Vagina (tissue), 2 donors: ENCODE measurements around the gene DPP4.

ENCODE experiments used
- POLR2A ChIP-seq, 2 donors: fragments of 450-650 bp; IDR thresholded peaks; one replicate each; pipeline ENCODE4 v1.6.1; 2017; ENCODE audit warnings: antibody characterized with exemption in 2 of 2, mild to moderate bottlenecking in 2 of 2, moderate library complexity in 2 of 2
- POLR2AphosphoS5 ChIP-seq, 2 donors: sonication (generic); formaldehyde crosslinking; IDR thresholded peaks; one replicate each; pipeline ENCODE4 v1.9.0; 2017; ENCODE audit warnings: antibody characterized with exemption in 2 of 2, mild to moderate bottlenecking in 2 of 2, low read depth in 1 of 2; ENCODE audit not compliant: insufficient read depth in 1 of 2
- TF ChIP-seq, protein P1 (sequence below), 3 experiments: fragments of 450-650 bp in 2 of 3; fragments of 200-600 bp in 1 of 3; sonication (generic) in 1 of 3; IDR thresholded peaks; one replicate each; pipeline ENCODE4 v1.5.1; 2017 to 2019; ENCODE audit warnings: antibody characterized with exemption in 3 of 3, mild to moderate bottlenecking in 2 of 3, moderate library complexity in 2 of 3

DNA sequence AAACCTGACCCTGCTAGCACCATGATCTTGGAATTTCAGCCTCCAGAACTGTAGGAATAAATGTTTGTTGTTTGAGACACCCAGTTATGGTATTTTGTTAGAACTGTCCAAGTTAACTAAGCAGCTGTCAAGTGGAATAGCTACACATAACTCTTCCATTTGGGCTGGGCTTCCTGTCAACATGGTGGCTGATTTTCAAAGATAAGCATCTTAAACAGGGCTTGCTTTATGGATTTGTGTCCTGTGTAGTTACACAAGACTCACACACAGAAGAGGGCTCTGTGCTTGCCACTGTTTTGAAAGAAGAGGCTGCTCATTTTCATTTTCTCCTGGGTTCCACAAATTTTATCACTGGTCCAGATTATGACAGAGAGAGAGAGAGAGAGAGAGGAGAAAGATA lies 42.3 kb upstream of the DPP4 start:
- TF ChIP-seq, protein P1, sequence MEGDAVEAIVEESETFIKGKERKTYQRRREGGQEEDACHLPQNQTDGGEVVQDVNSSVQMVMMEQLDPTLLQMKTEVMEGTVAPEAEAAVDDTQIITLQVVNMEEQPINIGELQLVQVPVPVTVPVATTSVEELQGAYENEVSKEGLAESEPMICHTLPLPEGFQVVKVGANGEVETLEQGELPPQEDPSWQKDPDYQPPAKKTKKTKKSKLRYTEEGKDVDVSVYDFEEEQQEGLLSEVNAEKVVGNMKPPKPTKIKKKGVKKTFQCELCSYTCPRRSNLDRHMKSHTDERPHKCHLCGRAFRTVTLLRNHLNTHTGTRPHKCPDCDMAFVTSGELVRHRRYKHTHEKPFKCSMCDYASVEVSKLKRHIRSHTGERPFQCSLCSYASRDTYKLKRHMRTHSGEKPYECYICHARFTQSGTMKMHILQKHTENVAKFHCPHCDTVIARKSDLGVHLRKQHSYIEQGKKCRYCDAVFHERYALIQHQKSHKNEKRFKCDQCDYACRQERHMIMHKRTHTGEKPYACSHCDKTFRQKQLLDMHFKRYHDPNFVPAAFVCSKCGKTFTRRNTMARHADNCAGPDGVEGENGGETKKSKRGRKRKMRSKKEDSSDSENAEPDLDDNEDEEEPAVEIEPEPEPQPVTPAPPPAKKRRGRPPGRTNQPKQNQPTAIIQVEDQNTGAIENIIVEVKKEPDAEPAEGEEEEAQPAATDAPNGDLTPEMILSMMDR (IDR thresholded peaks at IDR 0.05), result no peak
- TF ChIP-seq POLR2AphosphoS5 (IDR thresholded peaks at IDR 0.05; ENCODE audit: insufficient read depth in 1 of 2, low read depth in 1 of 2) (no peak), POLR2A (IDR thresholded peaks at IDR 0.05) (no peak)
